ENCODE data around the gene GNA14.
"Not testable (repeated sequence)": the region's sequence is repeated elsewhere in the genome, so short reads cannot be mapped to it uniquely, and the experiment has no call there.

The GNA14 gene

DNA sequence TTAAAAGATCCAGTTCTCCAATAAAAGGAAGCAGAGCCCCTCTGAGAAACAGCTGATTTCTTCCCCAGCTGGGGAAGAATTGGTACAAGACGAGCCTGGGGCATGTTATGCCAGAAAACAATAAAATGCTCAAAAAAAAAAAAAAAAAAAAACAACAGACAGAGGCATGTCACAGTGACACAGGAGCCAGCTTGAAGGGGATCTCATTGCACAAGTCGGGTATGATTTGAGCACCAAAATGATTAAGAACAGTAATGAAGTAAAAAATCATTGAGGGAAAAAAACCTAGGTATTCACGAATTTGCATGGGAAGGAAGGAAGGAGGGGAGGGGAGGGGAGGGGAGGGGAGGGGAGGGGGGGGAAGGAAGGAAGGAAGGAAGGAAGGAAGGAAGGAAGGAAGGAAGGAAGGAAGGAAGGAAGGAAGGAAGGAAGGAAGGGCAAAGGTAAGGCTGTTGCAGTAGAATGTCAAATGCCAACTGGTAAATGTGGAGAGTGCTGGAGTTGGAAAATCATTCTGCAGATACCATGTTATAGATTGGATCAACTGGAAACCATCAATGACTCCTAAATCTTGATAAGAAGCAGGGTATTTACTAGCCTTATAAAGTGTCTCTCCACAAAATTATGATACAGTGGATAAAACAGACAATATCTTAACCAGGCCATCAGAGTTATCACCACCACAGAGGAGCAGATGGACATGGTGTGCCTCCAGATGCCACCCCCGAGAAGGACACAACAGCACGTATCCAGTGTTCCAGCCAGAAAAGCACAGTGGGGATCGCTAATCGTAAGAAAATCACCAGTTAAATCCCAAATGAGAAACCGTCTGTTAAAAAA lies 7.2 kb downstream of the GNA14 start:
- no peak for FAIRE-seq

DNA sequence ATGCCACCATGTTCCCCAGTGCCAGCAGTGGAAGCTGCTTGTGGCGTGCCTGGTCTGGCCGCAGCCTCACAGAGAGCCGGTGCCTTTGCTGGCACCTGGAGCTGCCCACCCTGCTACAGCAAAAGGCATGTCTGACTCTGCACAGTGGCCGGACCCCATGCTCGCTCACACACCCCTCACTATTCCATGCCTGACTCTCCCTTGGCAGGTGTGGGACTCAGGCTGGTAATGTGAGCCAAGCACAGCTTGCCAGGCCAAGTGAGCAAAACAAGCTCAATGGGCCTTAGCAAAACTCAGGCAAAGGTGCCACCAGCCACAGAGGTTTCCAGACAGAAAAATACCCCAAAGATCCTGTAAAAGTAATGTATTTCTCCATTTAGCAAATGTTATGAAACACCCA lies 15.5 kb downstream of the GNA14 start:
- FAIRE-seq: no peak

DNA sequence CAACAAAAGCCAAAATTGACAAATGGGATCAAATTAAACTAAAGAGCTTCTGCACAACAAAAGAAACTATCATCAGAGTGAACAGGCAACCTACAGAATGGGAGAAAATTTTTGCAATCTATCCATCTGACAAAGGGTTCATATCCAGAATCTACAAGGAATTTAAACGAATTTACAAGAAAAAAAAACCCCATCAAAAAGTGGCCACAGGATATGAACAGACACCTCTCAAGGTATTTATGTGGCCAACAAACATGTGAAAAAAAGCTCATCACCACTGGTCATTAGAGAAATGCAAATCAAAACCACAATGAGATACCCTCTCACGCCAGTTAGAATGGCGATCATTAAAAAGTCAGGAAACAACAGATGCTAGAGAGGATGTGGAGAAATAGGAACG lies 19.3 kb downstream of the GNA14 start:
- not testable (repeated sequence) for FAIRE-seq

DNA sequence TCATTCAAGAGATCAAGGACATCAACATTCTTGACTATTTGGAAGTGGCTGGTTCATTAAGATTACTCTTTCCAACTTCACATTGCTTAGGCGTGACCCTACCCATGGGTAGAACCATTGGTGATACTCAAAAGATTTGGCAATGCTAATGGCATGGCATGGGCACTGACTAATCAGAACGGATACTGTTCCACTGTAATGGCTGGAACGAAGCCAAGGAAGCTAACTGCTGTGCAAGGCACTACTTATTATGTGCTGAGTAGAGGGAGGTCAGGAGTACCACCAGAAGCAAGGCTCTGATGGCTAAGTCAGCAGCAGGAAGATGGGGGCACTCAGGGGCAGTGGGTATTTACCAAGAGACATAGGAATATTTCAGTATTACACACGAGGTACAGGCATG lies 31.9 kb downstream of the GNA14 start:
- no peak for FAIRE-seq

DNA sequence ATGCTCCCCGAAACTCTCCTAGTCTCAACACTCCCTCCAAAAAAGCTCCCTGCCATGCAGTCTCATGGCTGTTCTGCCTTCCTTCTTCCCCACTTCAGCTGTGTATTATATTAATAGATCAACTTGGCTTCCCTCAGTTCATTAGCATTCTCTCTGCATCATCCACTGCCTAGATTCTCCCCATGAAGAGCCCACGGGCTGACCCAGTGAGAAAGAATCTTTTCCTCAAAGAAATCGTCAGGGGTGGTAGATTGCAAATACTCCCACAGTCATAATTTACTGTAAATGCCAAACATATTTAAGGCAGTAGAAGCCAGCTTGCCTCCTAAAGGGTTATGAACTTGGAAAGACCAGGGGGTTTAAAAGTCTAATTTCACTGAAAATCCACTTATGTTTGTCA lies 33.5 kb downstream of the GNA14 start:
- FAIRE-seq: no peak

DNA sequence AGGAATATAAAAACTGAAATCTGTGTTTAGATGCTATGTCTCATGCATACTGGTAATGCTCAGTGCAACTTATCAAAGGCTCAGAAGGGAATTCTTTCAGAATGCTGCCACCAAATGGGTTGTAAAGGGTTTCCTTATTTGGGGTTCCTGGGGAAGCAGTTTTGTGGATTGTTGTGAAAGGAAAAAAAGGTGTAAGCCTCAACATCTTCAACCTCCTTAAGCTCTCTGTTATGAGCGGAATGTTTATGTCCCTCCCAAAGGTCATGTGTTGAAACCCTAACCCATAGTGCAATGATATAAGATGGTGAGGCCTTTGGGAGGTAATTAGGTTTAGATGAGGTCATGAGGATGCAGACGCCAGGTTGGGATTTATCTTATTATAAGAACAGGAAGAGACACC lies 41.6 kb downstream of the GNA14 start:
- FAIRE-seq: no peak

DNA sequence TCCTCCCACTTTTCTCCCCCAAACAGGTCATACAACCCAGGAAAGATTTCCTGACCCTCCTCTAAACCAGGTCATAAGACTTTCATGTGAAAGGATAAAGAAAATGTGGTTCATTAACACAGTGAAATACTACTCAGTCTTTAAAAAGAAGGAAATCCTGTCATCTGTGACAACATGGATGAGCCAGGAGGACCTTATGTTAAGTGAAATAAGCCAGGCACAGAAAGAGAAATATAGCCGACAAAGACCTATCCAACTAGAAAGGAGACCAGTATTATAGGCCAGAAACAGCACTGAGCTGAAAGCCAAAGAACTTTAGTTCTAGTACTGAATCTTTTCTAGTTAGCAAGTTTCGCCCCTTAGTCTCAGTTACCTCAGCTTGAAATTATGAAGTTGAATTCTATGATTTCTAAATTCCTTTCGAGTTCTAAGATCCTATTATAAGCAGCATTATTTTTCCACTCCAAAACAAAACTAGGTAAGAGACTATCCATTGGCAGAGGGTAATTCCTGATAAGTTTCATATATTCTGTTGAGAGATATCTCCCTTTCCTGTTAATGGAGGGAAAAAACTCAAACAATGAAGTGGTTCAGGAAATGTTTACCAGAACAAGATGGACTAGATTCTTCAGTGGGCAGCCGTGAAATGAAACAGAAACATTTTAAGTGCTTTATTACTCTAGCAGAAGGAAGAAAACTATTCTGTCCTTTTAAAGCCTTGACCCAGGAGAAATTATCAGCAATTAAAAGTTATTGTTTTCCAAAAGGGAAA lies 42.5 kb downstream of the GNA14 start:
- no peak for FAIRE-seq

DNA sequence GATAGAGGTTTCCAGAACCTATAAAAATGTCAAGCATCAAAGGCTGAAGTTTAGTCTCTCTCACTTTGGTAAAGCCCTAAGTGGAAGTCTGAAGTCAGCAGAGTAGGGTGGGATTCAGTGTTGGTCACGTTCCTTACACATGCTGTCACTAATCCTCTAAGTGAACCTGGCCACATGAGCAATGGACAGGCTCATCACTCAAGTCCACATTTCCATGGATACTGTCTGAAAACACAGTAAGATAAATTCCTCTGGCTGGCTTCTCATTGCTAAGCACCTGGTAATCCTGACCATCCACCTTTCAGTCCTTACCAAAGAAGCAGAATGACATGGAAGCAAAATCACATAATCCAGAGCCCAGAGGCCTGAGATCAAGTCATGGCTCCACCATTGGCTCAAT lies 43.8 kb downstream of the GNA14 start:
- no peak for FAIRE-seq

DNA sequence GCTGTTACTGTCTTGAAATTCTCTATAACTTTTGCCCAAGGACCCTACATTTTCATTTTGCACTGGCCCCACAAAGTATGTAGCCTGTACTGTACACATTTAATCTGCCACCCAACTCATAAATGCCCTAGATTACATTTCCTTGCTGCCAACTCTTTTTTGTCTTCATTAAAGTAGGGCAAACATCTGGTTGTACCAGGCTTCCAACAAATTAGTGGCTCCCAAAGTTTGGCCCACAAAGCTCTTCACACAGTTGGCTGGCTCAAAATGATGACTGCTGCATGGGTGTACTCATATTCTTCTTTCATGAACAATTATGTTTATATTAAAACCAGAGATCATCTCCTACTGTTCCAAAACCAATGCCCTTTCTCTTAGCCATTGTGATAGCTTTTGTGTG lies 45.3 kb downstream of the GNA14 start:
- FAIRE-seq: no peak

DNA sequence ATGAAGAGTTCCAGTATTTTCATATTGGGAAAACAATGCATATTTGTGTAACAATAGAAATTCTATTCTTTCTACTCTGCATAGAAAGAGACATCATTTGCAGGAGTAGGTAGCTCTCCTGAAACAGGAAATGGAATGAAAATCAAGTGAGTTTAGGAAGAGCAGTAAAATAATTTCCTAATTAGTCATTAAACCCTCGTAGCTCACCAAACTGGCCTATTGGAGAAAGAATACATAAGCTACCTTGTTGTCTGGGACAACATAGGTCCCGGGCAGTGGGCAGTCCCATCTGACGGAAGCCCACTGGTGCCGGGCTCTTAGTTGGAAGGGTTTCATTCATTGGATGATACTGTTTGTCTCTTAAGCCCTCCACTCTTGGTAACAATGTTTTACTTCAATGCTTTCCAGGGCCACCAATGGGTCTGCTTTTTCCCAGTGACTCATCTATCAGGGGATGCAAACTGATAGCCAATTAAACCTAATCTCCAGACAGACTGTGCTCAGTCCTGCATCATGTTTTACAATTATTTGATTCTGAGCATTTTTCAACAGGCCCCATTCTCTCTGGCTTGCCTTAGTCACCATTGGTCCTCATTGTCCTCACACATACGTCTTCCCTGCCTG lies 46.5 kb downstream of the GNA14 start:
- FAIRE-seq: no peak

DNA sequence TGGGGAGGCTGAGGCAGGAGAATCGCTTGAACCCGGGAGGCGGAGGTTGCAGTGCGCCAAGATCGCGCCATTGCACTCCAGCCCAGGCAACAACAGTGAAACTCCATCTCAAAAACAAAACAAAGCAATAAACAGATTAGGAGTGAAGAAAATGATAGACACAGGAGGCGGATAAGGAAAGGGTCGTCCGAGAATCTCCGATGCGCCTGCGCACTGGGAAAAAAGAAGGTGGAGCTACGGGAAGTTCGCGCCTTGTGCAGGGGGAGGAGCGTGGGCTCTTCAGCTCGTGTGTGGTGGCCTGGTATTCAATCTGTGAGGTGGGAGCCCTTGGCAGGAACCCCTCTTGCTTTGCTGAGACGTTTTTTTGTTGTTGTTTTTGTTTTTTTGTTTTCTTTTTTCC lies 47.3 kb downstream of the GNA14 start:
- FAIRE-seq: no peak

DNA sequence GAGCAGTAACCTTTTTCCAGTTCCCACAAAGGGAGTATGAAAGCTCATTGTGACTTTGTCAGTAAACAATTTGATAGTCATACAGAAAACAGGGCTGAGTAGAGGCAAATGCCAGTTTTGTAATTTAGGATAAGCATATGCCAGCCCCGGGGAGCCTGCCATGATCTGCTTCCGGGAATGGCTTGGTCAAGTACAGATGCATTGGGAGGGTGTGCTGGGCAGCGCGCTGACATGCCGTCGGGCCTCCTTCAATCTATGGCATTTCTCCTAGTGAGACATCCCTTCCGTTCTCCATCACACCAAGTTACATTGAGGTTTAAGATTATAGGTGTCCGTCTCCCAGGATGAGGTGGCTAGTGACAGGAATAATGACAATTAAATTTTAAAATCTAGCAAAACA lies 48.6 kb downstream of the GNA14 start:
- FAIRE-seq: no peak

DNA sequence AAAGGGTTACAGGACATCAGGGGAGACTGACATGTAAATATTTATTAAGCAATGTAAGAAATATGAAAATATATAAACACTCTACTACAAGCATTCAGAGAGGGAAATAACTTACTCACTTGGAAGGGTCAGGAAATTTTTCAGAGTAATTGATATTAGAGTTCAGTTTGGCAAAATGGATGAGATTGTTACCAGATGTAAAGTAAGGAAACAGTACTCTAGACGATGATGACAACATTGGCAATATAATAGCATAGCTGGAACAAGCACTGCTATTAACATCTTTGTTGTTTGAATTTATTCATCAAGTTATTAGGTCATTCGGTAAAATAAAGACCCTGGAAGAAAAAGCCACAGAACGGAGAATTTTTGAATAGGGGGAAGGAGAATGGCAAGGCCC lies 49.1 kb downstream of the GNA14 start:
- FAIRE-seq: no peak

DNA sequence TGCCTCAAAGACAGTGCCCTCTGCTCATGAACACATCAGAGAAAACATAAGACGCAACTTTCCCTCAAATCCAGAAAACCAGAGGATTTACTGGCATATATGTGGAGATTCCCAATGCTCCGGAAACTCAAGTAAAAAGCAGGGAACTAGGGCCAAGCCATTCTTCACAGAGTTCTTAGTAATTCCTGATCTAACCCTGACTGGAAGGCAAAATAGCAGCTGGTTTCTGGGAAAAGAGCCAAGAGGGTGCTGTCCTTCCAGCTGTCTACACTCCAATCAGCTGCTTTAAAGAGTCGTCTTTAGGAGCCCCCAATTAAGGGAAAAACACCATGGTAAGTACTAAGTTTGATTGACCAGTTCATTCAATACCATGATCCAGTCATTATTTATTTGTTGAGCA lies 49.6 kb downstream of the GNA14 start:
- FAIRE-seq: no peak

DNA sequence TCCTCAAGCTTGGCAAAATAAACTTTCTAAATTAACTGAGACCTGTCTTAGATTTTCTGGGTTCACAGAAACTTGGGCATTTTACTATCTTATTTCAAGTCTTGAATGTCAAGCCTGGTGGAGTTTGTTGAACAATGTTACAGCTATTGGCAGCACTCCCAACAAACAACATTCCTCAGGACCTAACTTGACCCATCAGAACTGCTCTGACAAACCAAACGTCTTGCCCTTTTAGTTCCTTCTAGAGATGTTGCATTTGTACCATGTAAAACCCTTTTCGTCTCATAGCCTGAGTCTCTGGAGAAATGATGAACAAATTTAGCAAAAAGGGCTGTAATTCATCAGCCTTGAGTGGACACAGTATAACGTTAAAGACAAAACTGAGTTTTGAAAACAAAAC lies 51.1 kb downstream of the GNA14 start:
- no peak for FAIRE-seq

DNA sequence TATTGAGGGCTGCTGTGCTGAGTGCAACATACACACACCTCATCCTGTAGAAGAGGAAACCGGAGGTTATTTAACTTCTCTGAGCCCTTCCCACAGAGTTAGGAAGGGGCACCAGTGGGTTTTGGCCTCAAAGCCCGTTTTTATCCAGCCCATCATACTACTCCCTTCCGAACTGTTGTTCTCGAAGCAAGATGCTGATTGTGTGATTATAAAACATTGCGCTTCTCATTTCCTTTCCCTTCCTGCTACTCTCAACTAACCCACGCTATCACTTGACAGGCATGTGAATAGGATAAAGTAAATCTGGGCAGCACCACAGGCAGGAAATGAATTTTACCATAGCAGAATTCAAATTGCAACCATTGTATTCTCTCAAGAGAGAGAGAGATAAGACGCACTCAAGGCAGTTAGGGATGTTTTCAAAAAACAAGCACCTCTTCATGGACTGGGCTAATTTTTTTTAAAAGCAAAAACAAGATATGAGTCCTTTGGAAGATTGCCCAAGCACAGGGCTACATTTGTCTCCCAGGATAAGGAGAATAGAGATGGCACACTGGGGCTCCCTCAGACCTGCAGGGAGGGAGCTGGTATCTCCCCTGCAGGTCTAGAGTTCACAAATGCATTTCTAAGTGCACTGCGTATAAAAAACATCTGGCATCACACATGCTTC lies 52.6 kb downstream of the GNA14 start:
- no peak for FAIRE-seq

DNA sequence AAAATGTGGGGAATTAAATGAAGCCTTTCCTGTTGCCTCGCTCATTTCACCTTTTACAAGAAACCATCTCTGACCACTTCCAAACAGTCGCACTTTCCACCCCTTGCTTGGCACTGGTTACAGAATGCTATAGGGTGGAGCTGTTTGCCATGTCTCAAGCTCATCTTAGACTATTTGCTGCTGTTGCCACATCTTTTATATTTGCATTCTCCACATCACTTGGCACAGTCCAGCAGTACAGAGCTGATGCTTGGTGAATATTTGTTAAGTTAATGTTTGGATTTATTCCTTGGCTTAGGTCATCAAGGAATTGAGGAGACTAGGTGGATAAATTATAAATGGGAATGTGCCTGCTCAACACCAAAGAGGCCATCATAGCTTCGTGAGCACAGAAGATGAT lies 53.2 kb downstream of the GNA14 start:
- no peak for FAIRE-seq

DNA sequence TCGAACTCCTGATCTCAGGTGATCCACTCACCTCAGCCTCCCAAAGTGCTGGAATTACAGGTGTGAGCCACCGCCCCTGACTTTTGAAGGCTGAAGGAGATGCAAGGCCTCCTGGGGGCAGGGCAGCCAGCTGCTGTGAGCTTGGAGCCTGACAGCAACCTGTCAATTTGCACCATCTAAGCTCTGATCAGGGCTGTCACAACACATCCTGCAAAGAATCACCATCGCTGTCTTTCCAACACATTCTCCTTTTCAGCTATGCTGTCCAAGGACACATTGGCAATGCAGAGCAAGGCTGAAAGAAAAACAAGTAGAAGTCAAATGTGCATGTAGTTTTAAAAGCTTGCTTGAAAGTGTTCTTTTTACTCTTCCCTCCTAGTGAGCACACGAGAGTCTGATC lies 54.6 kb downstream of the GNA14 start:
- FAIRE-seq: no peak

DNA sequence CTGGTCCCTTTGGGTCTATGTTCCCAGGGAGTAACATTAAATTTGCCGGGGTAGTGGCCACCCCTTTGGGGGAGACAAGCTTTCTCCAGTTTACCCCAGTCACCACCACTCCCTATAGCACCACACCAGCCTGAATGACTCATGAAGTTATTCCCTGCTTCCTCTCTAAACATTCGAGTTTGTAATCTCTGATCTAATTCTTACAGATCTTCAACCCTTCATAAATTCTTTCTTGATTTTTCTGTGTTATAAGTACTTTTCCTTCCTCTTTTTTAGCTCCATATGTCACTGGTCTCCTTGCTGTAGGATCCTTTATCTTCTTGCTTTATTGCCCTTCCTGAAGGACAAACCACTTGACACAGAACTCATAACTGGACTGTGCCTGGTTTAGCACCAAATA lies 55.6 kb downstream of the GNA14 start:
- FAIRE-seq: no peak

DNA sequence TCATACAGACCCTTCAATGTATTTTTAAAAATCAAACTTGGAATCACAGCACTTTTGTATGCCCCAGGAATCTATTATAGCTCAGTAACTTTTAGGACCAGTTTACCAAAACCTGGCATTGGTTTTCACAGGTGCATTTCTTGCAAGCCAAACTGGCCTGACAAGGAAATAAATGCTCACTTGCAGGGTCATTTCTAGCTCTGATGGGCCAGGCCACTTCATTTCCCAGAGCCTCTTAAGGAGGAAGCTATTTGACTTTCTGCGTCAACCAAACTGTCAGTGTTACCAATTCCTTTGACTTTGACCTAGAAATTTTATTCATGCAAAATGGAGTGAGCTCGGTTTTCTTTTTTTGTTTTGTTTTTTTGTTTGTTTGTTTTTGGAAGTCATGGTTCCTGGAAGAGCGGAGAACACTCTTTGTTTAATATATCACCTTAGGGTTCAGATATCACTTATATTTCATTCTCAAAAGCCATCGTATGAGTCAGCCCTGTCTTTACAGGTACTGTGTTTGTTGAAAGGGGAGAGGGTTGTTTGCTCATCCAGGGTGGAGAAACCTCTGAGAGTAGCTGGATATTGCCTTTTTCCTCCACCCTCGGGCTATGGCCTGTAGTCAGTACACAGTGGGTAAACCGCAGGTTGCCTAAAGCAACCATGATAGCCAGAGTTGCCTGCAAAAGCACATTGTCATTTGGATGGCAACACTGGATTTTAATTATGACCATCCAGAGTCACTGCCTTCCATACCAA lies 58.9 kb downstream of the GNA14 start:
- FAIRE-seq: peak; percentile 33

DNA sequence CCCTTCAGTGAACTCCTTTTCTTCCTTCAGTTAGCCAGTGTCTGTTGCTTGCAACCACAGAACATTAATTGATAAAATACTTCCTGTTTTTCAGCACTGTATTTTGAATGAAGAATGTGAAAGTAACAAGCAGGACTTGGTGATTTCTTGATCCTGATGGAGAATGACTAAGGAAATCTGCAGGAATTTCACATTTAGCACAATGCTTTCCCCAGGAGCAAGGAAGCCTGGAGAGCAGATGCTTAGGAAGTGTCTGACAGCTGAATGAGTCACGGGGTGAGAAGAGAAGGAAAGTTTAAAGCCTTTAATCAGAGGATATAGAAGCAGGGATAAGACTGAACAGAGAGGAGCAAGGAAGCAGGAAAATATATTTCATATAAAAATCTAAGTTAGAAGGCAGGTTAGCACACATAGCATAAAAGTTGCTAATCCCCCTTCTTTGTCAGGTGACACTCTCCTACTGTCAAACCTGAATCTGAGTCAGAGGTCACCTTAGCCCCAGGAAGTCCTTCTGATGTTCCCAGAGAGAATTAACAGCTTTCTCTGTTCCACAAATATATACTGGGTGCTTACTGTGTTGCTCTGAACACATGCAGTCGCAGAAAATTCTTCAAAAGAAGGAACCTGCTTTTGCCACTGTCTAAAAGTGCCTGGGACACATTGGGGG lies 59.7 kb downstream of the GNA14 start:
- no peak for FAIRE-seq

DNA sequence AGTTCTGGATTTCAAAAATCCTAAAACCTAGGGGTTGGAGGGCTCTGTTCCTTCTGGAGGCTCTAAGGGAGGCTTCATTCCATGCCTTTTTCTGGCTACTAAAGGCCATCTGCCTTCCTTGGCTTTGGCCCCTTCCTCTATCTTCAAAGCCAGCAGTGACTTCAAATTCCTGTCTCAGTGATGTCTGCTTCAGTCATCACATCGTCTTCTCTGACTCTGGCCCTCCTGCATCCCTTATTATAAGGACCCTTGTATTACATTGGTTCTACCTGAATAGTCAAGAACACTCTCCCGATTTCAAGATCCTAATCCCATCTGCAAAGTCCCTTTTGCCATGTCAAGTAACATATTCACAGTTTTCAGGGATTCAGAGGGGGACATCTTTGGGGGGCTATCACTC lies 60.3 kb downstream of the GNA14 start:
- FAIRE-seq: no peak

All from islet of Langerhans (tissue), 1 donor.